H1 (cell line): ENCODE measurements around the gene TOMM7. TPM values are rescaled to one million over a fixed set of nuclear protein-coding genes. Genes with fewer than 3 reads are reported as not detected.

ENCODE experiments used
- CTCF ChIA-PET: fragments of 300-600 bp; sonication (Branson Sonifier 250); formaldehyde crosslinking; loops from one replicate; lab custom pipeline; 2021; ENCODE audit not compliant: partially characterized antibody; lab: Charles Lee
- POLR2A ChIA-PET: fragments of 300-600 bp; sonication (Branson Sonifier 250); formaldehyde crosslinking; loops from one replicate; lab custom pipeline; 2021; ENCODE audit warnings: inconsistent platforms; ENCODE audit not compliant: partially characterized antibody; lab: Charles Lee
- DNase-seq, 2 experiments: peaks; one replicate each; pipeline versions ENCODE4 v3.0.0 to v3.0.0-alpha.2; 2010 to 2022; ENCODE audit warnings: low spot score in 2 of 2, low read depth in 1 of 2, mixed read lengths in 1 of 2
- FAIRE-seq: peaks from 2 replicates; lab custom pipeline; 2011; peaks lifted over from hg19 to GRCh38; lab: Jason Lieb, UNC
- H2AFZ ChIP-seq: 2 replicates; pipeline ENCODE4 v1.8.1; 2012; ENCODE audit warnings: low read length, inconsistent platforms
- H2AK5ac ChIP-seq: 2 replicates; pipeline ENCODE4 v1.6.1; 2013; ENCODE audit warnings: low read depth, low read length
- H2BK120ac ChIP-seq: replicated peaks from 2 replicates; pipeline ENCODE3; 2013; ENCODE audit warnings: low read depth, low read length, inconsistent platforms
- H2BK12ac ChIP-seq: 2 replicates; pipeline ENCODE4 v1.6.1; 2013; ENCODE audit warnings: low read depth, low read length
- H2BK15ac ChIP-seq: 2 replicates; pipeline ENCODE4 v1.6.1; 2013; ENCODE audit warnings: low read length
- H2BK20ac ChIP-seq: 2 replicates; pipeline ENCODE4 v1.6.1; 2013; ENCODE audit warnings: low read length
- H2BK5ac ChIP-seq: 2 replicates; pipeline ENCODE4 v1.6.1; 2013; ENCODE audit warnings: low read depth, low read length
- H3K14ac ChIP-seq: 2 replicates; pipeline ENCODE4 v1.6.1; 2013; ENCODE audit warnings: inconsistent platforms; ENCODE audit not compliant: insufficient read length
- H3K18ac ChIP-seq: 2 replicates; pipeline ENCODE4 v1.6.1; 2013; ENCODE audit warnings: low read length; ENCODE audit errors: extremely low read depth
- H3K23ac ChIP-seq: 2 replicates; pipeline ENCODE4 v1.6.1; 2013; ENCODE audit warnings: inconsistent platforms; ENCODE audit not compliant: insufficient read length
- H3K23me2 ChIP-seq: 2 replicates; pipeline ENCODE4 v1.6.1; 2013; ENCODE audit warnings: low read depth, low read length
- H3K27ac ChIP-seq: 2 replicates; pipeline ENCODE4 v1.6.1; 2011; ENCODE audit warnings: low read depth, low read length, inconsistent platforms
- H3K27me3 ChIP-seq, 4 experiments: replicated peaks in 1 of 4; 1 replicate in 1 of 4; 2 replicates in 3 of 4; pipeline versions ENCODE4 v1.6.1 to v1.8.1; 2011 to 2013; ENCODE audit warnings: low read length in 3 of 4, mild to moderate bottlenecking in 3 of 4, inconsistent platforms in 2 of 4, mixed read lengths in 2 of 4, moderate library complexity in 1 of 4; ENCODE audit not compliant: control insufficient read depth in 3 of 4, insufficient read depth in 3 of 4; ENCODE audit errors: extremely low read depth in 1 of 4
- H3K36me3 ChIP-seq, 4 experiments: 2 replicates each; pipeline versions ENCODE4 v1.6.1 to v1.8.1; 2011 to 2013; ENCODE audit warnings: mild to moderate bottlenecking in 4 of 4, low read length in 3 of 4, moderate library complexity in 2 of 4, control low read depth in 1 of 4, inconsistent platforms in 1 of 4; ENCODE audit not compliant: insufficient read depth in 4 of 4, control insufficient read depth in 2 of 4
- H3K4ac ChIP-seq: replicated peaks from 2 replicates; pipeline ENCODE3; 2013; ENCODE audit warnings: low read length, low read depth, mixed read lengths, inconsistent platforms; ENCODE audit not compliant: insufficient read length
- H3K4me1 ChIP-seq, 4 experiments: replicated peaks in 1 of 4; 1 replicate in 1 of 4; 2 replicates in 3 of 4; pipeline versions ENCODE4 v1.6.1 to v1.8.1; 2011 to 2013; ENCODE audit warnings: low read length in 3 of 4, inconsistent platforms in 2 of 4, mixed read lengths in 1 of 4; ENCODE audit not compliant: insufficient read depth in 4 of 4, control insufficient read depth in 3 of 4
- H3K4me2 ChIP-seq, 2 experiments: 2 replicates each; pipeline versions ENCODE4 v1.6.1 to v1.8.1; 2011 to 2013; ENCODE audit warnings: low read depth in 2 of 2, low read length in 2 of 2, control low read depth in 1 of 2, inconsistent platforms in 1 of 2, mild to moderate bottlenecking in 1 of 2; ENCODE audit not compliant: insufficient read depth in 1 of 2
- H3K4me3 ChIP-seq, 4 experiments: fragments of 200-600, 300-600 bp in 1 of 4; sonication (generic), shearing (Covaris generic), sonication (Bioruptor Twin) in 1 of 4; 2 replicates each; pipeline versions ENCODE4 v1.5.1 to v1.8.1; 2011 to 2016; ENCODE audit warnings: low read length in 4 of 4, low read depth in 3 of 4, control low read depth in 2 of 4, inconsistent platforms in 2 of 4, mild to moderate bottlenecking in 2 of 4, mixed read lengths in 1 of 4, moderate library complexity in 1 of 4; ENCODE audit not compliant: insufficient read depth in 2 of 4; ENCODE audit errors: extremely low read depth in 1 of 4
- H3K56ac ChIP-seq: replicated peaks from 2 replicates; pipeline ENCODE3; 2013; ENCODE audit warnings: low read depth, mild to moderate bottlenecking, mixed read lengths, low read length, inconsistent platforms; ENCODE audit not compliant: insufficient read length
- H3K79me1 ChIP-seq: 2 replicates; pipeline ENCODE4 v1.6.1; 2013; ENCODE audit warnings: low read depth, low read length, control low read depth
- H3K79me2 ChIP-seq, 2 experiments: 2 replicates each; pipeline versions ENCODE4 v1.6.1 to v1.8.1; 2012 to 2013; ENCODE audit warnings: low read length in 2 of 2, mild to moderate bottlenecking in 2 of 2, inconsistent platforms in 1 of 2; ENCODE audit not compliant: insufficient read depth in 2 of 2, control insufficient read depth in 1 of 2
- H3K9ac ChIP-seq, 4 experiments: replicated peaks in 1 of 4; 1 replicate in 1 of 4; 2 replicates in 3 of 4; pipeline versions ENCODE4 v1.6.1 to v1.8.1; 2011 to 2013; ENCODE audit warnings: low read depth in 3 of 4, low read length in 3 of 4, control low read depth in 2 of 4, mild to moderate bottlenecking in 2 of 4, moderate library complexity in 2 of 4, inconsistent platforms in 1 of 4; ENCODE audit errors: extremely low read depth in 1 of 4
- H3K9me3 ChIP-seq, 2 experiments: 2 replicates each; pipeline versions ENCODE4 v1.6.1 to v1.8.1; 2012 to 2013; ENCODE audit warnings: mild to moderate bottlenecking in 2 of 2, moderate library complexity in 2 of 2, control low read depth in 1 of 2, inconsistent platforms in 1 of 2, low read depth in 1 of 2, low read length in 1 of 2, mixed read lengths in 1 of 2; ENCODE audit not compliant: insufficient read depth in 2 of 2
- H4K20me1 ChIP-seq, 2 experiments: replicated peaks in 1 of 2; 2 replicates each; pipeline versions ENCODE3 to v1.8.1; 2011 to 2013; ENCODE audit warnings: inconsistent platforms in 2 of 2, low read length in 2 of 2, mild to moderate bottlenecking in 1 of 2; ENCODE audit not compliant: insufficient read depth in 2 of 2, control insufficient read depth in 1 of 2
- H4K5ac ChIP-seq: 2 replicates; pipeline ENCODE4 v1.6.1; 2013; ENCODE audit warnings: low read length, low read depth, mixed read lengths, inconsistent platforms; ENCODE audit not compliant: insufficient read length
- H4K8ac ChIP-seq: 2 replicates; pipeline ENCODE4 v1.8.0; 2013; ENCODE audit warnings: mild to moderate bottlenecking, moderate library complexity, low read length, inconsistent platforms; ENCODE audit not compliant: insufficient read depth; ENCODE audit errors: extremely low read depth
- H4K91ac ChIP-seq: replicated peaks from 2 replicates; pipeline ENCODE3; 2013; ENCODE audit warnings: low read length, mixed read lengths, inconsistent platforms; ENCODE audit not compliant: insufficient read length
- RAD21 ChIP-seq, 2 experiments: IDR thresholded peaks in 1 of 2; conservative IDR thresholded peaks in 1 of 2; 2 replicates each; pipeline ENCODE4 v1.6.1; 2011; ENCODE audit warnings: low read depth in 2 of 2, low read length in 2 of 2, improper control_type of control experiment in 1 of 2, inconsistent platforms in 1 of 2, mild to moderate bottlenecking in 1 of 2, moderate library complexity in 1 of 2
- SIRT6 ChIP-seq: IDR thresholded peaks from one replicate; pipeline ENCODE4 v1.7.1; 2012; ENCODE audit warnings: low read length, inconsistent platforms
- YY1 ChIP-seq: IDR thresholded peaks from 2 replicates; pipeline ENCODE4 v1.6.1; 2011; ENCODE audit warnings: low read depth, mild to moderate bottlenecking, low read length
- WGBS, 2 experiments: shearing (Covaris generic) in 1 of 2; methylation state at CpG; one replicate each; pipeline versions ENCODE4 v1.1.6 to v1.1.7; 2013 to 2015; ENCODE audit warnings: low lambda C conversion rate in 2 of 2, mixed read lengths in 2 of 2, inconsistent platforms in 1 of 2, low coverage in 1 of 2, missing lambda C conversion rate in 1 of 2; ENCODE audit not compliant: insufficient replicate concordance in 2 of 2, insufficient coverage in 1 of 2, insufficient read length in 1 of 2; ENCODE audit errors: extremely low coverage in 1 of 2, missing lambda C conversion rate in 1 of 2; 5-methylcytosine and 5-hydroxymethylcytosine counted together
- polyA plus RNA-seq, 7 experiments: library from polyadenylated mRNA; depleted of rRNA in 3 of 7; stranded (reverse) in 5 of 7; unstranded in 2 of 7; fragments of >200 nt in 5 of 7; fragments of 200-250 nt in 2 of 7; gene quantifications; 1 replicate in 5 of 7; 2 replicates in 1 of 7; 4 replicates in 1 of 7; pipeline versions ENCODE4 v1.2.1 to v1.2.3, GENCODE V29; 2011 to 2013; ENCODE audit warnings: missing spikeins in 2 of 7, mixed read lengths in 2 of 7
- total RNA-seq: library from RNA; stranded (reverse); fragmentation: NEBNext Ultra II Directional; extraction: Animal tissue kit (Norgen Biotek cat#: 25700); gene quantifications from 2 replicates; pipeline ENCODE4 v1.2.1, GENCODE V29; 2021
- TF ChIP-seq, protein P1 (sequence below), 3 experiments: IDR thresholded peaks; 1 replicate in 2 of 3; 2 replicates in 1 of 3; pipeline versions ENCODE4 v1.5.1 to v1.6.1; 2011; ENCODE audit warnings: low read length in 3 of 3, mild to moderate bottlenecking in 3 of 3, inconsistent platforms in 2 of 3, low read depth in 1 of 3, moderate library complexity in 1 of 3; ENCODE audit not compliant: insufficient read depth in 1 of 3; ENCODE audit errors: control extremely low read depth in 1 of 3

The TOMM7 gene
- total and polyA plus RNA-seq, 2 of the 8 experiments (the other 6 are each of a cell fraction or from before 2014, with no cell fraction given): 389 to 508 TPM

DNA sequence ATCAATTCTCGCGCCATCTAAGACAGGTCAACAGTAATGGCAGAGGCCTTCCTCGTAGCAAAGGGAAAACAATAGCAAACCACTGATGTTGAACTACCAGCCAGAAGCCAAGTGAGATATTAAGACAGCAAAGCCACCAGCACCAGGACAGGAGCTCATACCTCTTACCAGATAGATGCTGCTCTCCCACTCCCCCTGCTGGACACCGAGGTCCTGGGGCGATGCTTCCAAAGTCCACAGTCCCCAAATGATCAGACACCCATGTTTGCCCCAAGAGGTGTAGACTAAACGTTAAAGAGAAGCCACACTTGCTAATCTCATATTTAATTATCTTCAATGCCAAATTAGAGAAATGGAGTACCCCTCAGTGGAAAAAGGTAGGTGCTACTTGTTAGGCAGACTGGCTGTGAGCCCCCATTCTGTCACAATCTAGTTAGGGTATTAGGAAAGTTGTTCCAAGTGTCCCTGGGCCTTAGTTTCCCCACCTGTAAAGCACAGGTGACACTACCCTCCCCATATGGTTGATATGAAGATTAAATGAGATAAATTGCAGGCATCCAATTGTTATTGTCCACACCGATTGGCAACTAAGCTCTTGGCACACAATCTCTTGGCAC is 39.9 kb downstream of the TOMM7 start:
- Histone ChIP-seq H2BK120ac (no peak overlapping the region), H2BK12ac (peak overlapping the region; percentile 46; the same call in 1 of the 2 replicates), H2AFZ (no peak overlapping the region), H3K79me2 (no peaks in the 10 kb centered on the region), H4K20me1 (no peaks in the 10 kb centered on the region), H4K8ac (no peak overlapping the region), H3K23ac (no peak overlapping the region), H3K14ac (no peak overlapping the region), H2BK15ac (no peak overlapping the region), H2BK5ac (no peak overlapping the region), H3K9ac (no peak overlapping the region), H3K4me1 (no peaks in the 10 kb centered on the region), H2BK20ac (no peak overlapping the region), H3K9me3 (no peaks in the 10 kb centered on the region), H3K4me3 (no peak overlapping the region), H4K91ac (no peak overlapping the region), H3K56ac (no peak overlapping the region), H3K4ac (no peak overlapping the region), H3K4me2 (no peak overlapping the region), H3K18ac (no peak overlapping the region), H3K27ac (no peak overlapping the region), H3K79me1 (no peaks in the 10 kb centered on the region), H3K27me3 (no peaks in the 10 kb centered on the region), H4K5ac (no peak overlapping the region), H3K36me3 (no peaks in the 10 kb centered on the region), H3K23me2 (no peaks in the 10 kb centered on the region), H2AK5ac (no peak overlapping the region)
- TF ChIP-seq RAD21 (IDR thresholded peaks at IDR 0.05 in 1 of 2, conservative IDR thresholded peaks at IDR 0.05 in 1 of 2; ENCODE audit: low read depth in 2 of 2, low read length in 2 of 2) (peak; percentile 76 to 84), YY1 (0 out of 2 replicates have a peak, but pooled peaks have one; percentile 20), SIRT6 (no peak)
- TF ChIP-seq, protein P1, sequence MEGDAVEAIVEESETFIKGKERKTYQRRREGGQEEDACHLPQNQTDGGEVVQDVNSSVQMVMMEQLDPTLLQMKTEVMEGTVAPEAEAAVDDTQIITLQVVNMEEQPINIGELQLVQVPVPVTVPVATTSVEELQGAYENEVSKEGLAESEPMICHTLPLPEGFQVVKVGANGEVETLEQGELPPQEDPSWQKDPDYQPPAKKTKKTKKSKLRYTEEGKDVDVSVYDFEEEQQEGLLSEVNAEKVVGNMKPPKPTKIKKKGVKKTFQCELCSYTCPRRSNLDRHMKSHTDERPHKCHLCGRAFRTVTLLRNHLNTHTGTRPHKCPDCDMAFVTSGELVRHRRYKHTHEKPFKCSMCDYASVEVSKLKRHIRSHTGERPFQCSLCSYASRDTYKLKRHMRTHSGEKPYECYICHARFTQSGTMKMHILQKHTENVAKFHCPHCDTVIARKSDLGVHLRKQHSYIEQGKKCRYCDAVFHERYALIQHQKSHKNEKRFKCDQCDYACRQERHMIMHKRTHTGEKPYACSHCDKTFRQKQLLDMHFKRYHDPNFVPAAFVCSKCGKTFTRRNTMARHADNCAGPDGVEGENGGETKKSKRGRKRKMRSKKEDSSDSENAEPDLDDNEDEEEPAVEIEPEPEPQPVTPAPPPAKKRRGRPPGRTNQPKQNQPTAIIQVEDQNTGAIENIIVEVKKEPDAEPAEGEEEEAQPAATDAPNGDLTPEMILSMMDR (IDR thresholded peaks at IDR 0.05; ENCODE audit: control extremely low read depth in 1 of 3, insufficient read depth in 1 of 3, low read depth in 1 of 3, low read length in 3 of 3): peak; percentile 84 to 97 (median 94)
- ChIA-PET POLR2A (interaction anchor here (1.0 to 1.1 kb wide), 3 partner anchors 10 to 69 kb away, joined by 3 read pairs; no protein-coding TSS in a partner anchor), CTCF (interaction anchor here (0.6 to 5.0 kb wide), 54 partner anchors 8 to 273 kb away, joined by 3 to 41 read pairs (median 4); partner anchors contain the start of genes IL6 and TOMM7)
- FAIRE-seq (peak; percentile 76), DNase-seq (peak in 1 of 2 experiments; percentile 88)
- WGBS, 2 experiments: 58% methylated on average over 7 of the region's 7 CpGs; no CpG with 5 or more reads in 1 of the 2 experiments
